ENCODE data around the gene SLAIN2.

Gene SLAIN2

DNA sequence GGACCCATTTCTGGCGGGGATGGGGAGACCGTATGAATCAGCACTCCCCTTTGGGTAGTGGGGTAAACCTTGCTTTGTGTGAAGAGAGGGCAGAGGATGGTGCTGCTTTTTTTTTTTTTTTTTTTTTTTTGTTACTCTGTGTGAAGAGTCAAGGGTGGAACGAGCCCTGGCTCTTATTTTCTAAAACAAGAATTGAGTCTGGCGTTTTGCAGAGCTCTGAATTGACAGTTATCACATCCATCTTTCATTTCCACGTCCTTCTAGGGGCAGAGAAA, 1.2 kb downstream of the SLAIN2 start:
- no peak for TF ChIP-seq SUZ12 (IDR thresholded peaks at IDR 0.05; ENCODE audit: extremely low read depth, insufficient read depth, insufficient read length)
- no peak for TF ChIP-seq ZNF274 (IDR thresholded peaks at IDR 0.05; ENCODE audit: low read depth, low read length)
- TF ChIP-seq YY1 (IDR thresholded peaks at IDR 0.05; ENCODE audit: insufficient read depth, insufficient read length), result no peak
- no peaks in the 10 kb centered on the region for H3K4me1 ChIP-seq (ENCODE audit: insufficient read depth, insufficient read length)
- H3K9me3 ChIP-seq (ENCODE audit: insufficient read depth, low read length), result no peaks in the 10 kb centered on the region
- no peaks in the 10 kb centered on the region for H3K27me3 ChIP-seq (ENCODE audit: insufficient read depth, insufficient read length)
- H3K36me3 ChIP-seq (ENCODE audit: insufficient read depth, insufficient read length, low read length), result no peaks in the 10 kb centered on the region
- no peak for DNase-seq (ENCODE audit: low read depth, low spot score)
- peak overlapping the region; percentile 90 for H3K9ac ChIP-seq (ENCODE audit: insufficient read length, low read depth)
- peak overlapping the region; percentile 88 for H3K4me3 ChIP-seq (ENCODE audit: insufficient read length, low read depth)

DNA sequence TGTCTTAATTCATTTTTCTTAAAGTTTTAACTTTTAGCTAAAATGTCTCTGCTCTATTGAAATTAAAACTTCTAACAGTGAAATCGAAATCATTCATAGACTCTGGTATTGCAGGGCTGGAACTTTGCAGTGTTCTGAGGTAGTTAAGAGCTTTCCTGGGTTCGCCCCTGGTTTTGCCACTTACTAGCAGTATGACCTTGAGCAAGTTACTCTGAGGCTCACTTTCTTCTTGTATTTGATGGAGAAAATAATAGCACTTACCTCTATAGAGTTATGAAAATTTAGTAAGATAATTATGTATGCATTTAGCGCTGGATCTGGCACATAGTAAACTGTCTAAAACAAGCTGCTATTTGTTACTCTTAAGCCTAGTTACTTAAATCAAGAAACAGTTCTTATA, 1.7 kb downstream of the SLAIN2 start:
- TF ChIP-seq YY1 (IDR thresholded peaks at IDR 0.05; ENCODE audit: insufficient read depth, insufficient read length) (no peak), SUZ12 (IDR thresholded peaks at IDR 0.05; ENCODE audit: extremely low read depth, insufficient read depth, insufficient read length) (no peak), ZNF274 (IDR thresholded peaks at IDR 0.05; ENCODE audit: low read depth, low read length) (no peak)

GRCh38 chr4:48343551-48343950, 2.2 kb downstream of the SLAIN2 start:
- no peak overlapping the region for H3K9ac ChIP-seq (ENCODE audit: insufficient read length, low read depth)

More for the DNA sequence above, 1.7 kb downstream of the SLAIN2 start:
- H3K27me3 ChIP-seq (ENCODE audit: insufficient read depth, insufficient read length), result no peaks in the 10 kb centered on the region
- H3K4me1 ChIP-seq (ENCODE audit: insufficient read depth, insufficient read length), result no peaks in the 10 kb centered on the region
- H3K9ac ChIP-seq (ENCODE audit: insufficient read length, low read depth), result peak overlapping the region; percentile 37
- no peak for DNase-seq (ENCODE audit: low read depth, low spot score)
- H3K4me3 ChIP-seq (ENCODE audit: insufficient read length, low read depth), result peak overlapping the region; percentile 88
- H3K9me3 ChIP-seq (ENCODE audit: insufficient read depth, low read length), result no peaks in the 10 kb centered on the region
- H3K36me3 ChIP-seq (ENCODE audit: insufficient read depth, insufficient read length, low read length), result no peaks in the 10 kb centered on the region

DNA sequence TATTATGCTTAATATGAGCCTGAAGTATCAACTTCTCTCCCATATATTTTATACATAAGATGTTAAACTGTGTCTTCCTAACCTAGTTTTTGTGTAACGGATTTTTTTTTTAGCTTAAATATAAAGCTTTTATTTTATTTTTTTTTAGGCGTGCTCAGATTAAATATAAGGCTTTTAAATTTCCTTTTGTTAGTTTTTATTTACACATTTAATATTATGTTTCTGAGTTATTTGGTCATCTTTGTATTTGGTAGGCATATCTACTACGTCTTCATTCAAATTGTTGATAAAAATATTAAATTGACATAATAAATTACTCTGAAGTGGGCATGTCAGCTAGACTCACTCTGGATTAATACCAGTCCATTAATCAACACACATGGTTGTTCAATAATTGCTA, 4.2 kb downstream of the SLAIN2 start:
- H3K36me3 ChIP-seq (ENCODE audit: insufficient read depth, insufficient read length, low read length), result no peaks in the 10 kb centered on the region
- H3K4me1 ChIP-seq (ENCODE audit: insufficient read depth, insufficient read length), result no peaks in the 10 kb centered on the region
- TF ChIP-seq SUZ12 (IDR thresholded peaks at IDR 0.05; ENCODE audit: extremely low read depth, insufficient read depth, insufficient read length) (no peak), ZNF274 (IDR thresholded peaks at IDR 0.05; ENCODE audit: low read depth, low read length) (no peak), YY1 (IDR thresholded peaks at IDR 0.05; ENCODE audit: insufficient read depth, insufficient read length) (no peak)
- H3K9ac ChIP-seq (ENCODE audit: insufficient read length, low read depth), result no peak overlapping the region
- H3K27me3 ChIP-seq (ENCODE audit: insufficient read depth, insufficient read length), result no peaks in the 10 kb centered on the region
- no peaks in the 10 kb centered on the region for H3K9me3 ChIP-seq (ENCODE audit: insufficient read depth, low read length)
- DNase-seq (ENCODE audit: low read depth, low spot score), result no peak
- no peak overlapping the region for H3K4me3 ChIP-seq (ENCODE audit: insufficient read length, low read depth)

More at GRCh38 chr4:48343551-48343950, 2.2 kb downstream of the SLAIN2 start:
- H3K9me3 ChIP-seq (ENCODE audit: insufficient read depth, low read length), result no peaks in the 10 kb centered on the region
- DNase-seq (ENCODE audit: low read depth, low spot score), result no peak
- no peaks in the 10 kb centered on the region for H3K27me3 ChIP-seq (ENCODE audit: insufficient read depth, insufficient read length)
- H3K4me3 ChIP-seq (ENCODE audit: insufficient read length, low read depth), result peak overlapping the region; percentile 88
- no peaks in the 10 kb centered on the region for H3K4me1 ChIP-seq (ENCODE audit: insufficient read depth, insufficient read length)
- no peak for TF ChIP-seq ZNF274 (IDR thresholded peaks at IDR 0.05; ENCODE audit: low read depth, low read length)
- H3K36me3 ChIP-seq (ENCODE audit: insufficient read depth, insufficient read length, low read length), result no peaks in the 10 kb centered on the region

GRCh38 chr4:48346594-48346993, 5.3 kb downstream of the SLAIN2 start:
- H3K4me3 ChIP-seq (ENCODE audit: insufficient read length, low read depth), result no peak overlapping the region

DNA sequence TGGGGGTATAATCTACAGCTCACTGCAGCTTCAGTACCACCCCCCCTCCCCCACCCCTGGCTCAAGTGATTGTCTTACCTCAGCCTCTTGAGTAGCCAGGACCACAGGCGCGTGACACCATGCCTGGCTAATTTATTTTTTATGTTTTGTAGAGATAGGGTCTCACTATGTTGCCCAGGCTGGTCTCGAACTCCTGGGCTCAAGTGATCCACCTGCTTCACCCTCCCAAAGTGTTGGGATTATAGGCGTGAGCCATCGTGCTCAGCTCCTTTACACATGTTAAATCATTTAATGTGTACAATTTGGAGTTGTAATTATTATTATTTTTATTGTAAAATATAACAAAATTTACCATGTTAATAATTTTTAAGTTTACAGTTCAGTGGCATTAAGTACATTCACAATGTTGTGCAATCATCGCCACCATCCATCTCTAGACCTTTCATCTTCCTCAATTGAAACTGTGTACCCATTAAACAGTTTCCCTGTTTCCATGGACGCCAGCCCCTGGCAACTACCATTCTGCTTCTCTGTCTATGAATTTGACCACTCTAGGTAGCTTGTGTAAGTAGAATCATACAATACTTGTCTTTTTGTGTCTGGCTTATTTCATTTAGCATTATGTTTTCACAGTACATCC, 6.1 kb downstream of the SLAIN2 start:
- Histone ChIP-seq H3K9ac (ENCODE audit: insufficient read length, low read depth) (no peak overlapping the region), H3K36me3 (ENCODE audit: insufficient read depth, insufficient read length, low read length) (no peaks in the 10 kb centered on the region), H3K4me1 (ENCODE audit: insufficient read depth, insufficient read length) (no peaks in the 10 kb centered on the region), H3K4me3 (ENCODE audit: insufficient read length, low read depth) (no peak overlapping the region), H3K9me3 (ENCODE audit: insufficient read depth, low read length) (0 out of 2 replicates have a peak, but pooled peaks cover 4% of the 10 kb centered on the region), H3K27me3 (ENCODE audit: insufficient read depth, insufficient read length) (no peaks in the 10 kb centered on the region)
- TF ChIP-seq SUZ12 (IDR thresholded peaks at IDR 0.05; ENCODE audit: extremely low read depth, insufficient read depth, insufficient read length), result no peak
- TF ChIP-seq YY1 (IDR thresholded peaks at IDR 0.05; ENCODE audit: insufficient read depth, insufficient read length), result no peak
- TF ChIP-seq ZNF274 (IDR thresholded peaks at IDR 0.05; ENCODE audit: low read depth, low read length), result no peak
- DNase-seq (ENCODE audit: low read depth, low spot score), result no peak

More at GRCh38 chr4:48346594-48346993, 5.3 kb downstream of the SLAIN2 start:
- H3K36me3 ChIP-seq (ENCODE audit: insufficient read depth, insufficient read length, low read length), result no peaks in the 10 kb centered on the region
- TF ChIP-seq YY1 (IDR thresholded peaks at IDR 0.05; ENCODE audit: insufficient read depth, insufficient read length) (no peak), ZNF274 (IDR thresholded peaks at IDR 0.05; ENCODE audit: low read depth, low read length) (no peak), SUZ12 (IDR thresholded peaks at IDR 0.05; ENCODE audit: extremely low read depth, insufficient read depth, insufficient read length) (no peak)
- DNase-seq (ENCODE audit: low read depth, low spot score), result no peak
- H3K9ac ChIP-seq (ENCODE audit: insufficient read length, low read depth), result no peak overlapping the region
- no peaks in the 10 kb centered on the region for H3K27me3 ChIP-seq (ENCODE audit: insufficient read depth, insufficient read length)
- no peaks in the 10 kb centered on the region for H3K4me1 ChIP-seq (ENCODE audit: insufficient read depth, insufficient read length)
- no peaks in the 10 kb centered on the region for H3K9me3 ChIP-seq (ENCODE audit: insufficient read depth, low read length)

- Histone ChIP-seq H3K9ac (ENCODE audit: insufficient read length, low read depth) (no peak overlapping the region), H3K9me3 (ENCODE audit: insufficient read depth, low read length) (0 out of 2 replicates have a peak, but pooled peaks cover 7% of the 10 kb centered on the region), H3K27me3 (ENCODE audit: insufficient read depth, insufficient read length) (no peaks in the 10 kb centered on the region), H3K4me3 (ENCODE audit: insufficient read length, low read depth) (no peak overlapping the region), H3K36me3 (ENCODE audit: insufficient read depth, insufficient read length, low read length) (no peaks in the 10 kb centered on the region), H3K4me1 (ENCODE audit: insufficient read depth, insufficient read length) (no peaks in the 10 kb centered on the region)
- DNase-seq (ENCODE audit: low read depth, low spot score), result no peak
- no peak for TF ChIP-seq YY1 (IDR thresholded peaks at IDR 0.05; ENCODE audit: insufficient read depth, insufficient read length)
- no peak for TF ChIP-seq SUZ12 (IDR thresholded peaks at IDR 0.05; ENCODE audit: extremely low read depth, insufficient read depth, insufficient read length)
- no peak for TF ChIP-seq ZNF274 (IDR thresholded peaks at IDR 0.05; ENCODE audit: low read depth, low read length)
These were observed 9.5 kb downstream of the SLAIN2 start for GRCh38 chr4:48350871-48351270.

Measured in NT2/D1 (cell line).